ENCODE data around the gene PDGFA. TPM values are rescaled to one million over a fixed set of nuclear protein-coding genes. Genes with fewer than 3 reads are reported as not detected.
A peak's percentile ranks its signal among the peaks of the same experiment; 100 is the strongest.

Gene PDGFA
- total RNA-seq, 1 experiment from 2014 or later = 35.8 TPM

DNA sequence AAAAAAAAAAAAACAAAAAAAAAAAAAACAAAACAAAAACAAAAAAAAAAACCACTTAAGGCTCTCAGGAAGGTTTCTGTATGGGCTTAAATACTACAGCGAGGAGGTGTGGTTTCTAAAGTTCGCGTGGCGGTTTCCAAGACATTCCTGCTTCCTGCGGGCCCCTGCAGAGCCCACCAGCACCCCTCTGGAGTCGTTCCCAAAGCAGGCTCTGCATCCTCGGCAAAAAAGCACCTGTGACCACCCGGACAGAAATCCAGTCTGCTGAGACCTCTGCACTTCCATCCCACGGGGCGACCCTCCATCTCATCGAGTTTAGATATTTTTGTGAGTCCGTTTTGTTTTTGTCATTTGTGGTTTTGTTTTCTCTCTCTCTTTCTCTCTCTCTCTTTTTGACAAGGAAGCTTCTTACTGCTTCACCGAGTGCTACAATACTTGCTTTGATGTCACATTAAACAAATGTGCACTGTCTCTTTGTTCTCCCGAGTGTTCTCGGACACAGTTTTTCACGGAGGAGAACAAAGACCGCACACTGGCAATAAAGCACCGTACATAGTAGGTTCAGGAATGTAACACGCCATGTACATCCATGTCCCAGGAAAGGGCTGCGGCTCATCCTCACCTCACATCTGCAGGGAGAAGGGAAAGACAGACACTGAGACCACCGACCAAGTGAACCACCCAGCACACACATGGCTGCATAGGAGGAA is 21.5 kb downstream of the PDGFA start:
- no peak overlapping the region for H3K18ac ChIP-seq (ENCODE audit: insufficient read length, low read depth, low read length)
- no peak overlapping the region for H3K4me3 Mint-ChIP-seq
- H4K5ac ChIP-seq (ENCODE audit: insufficient read length, low read depth, low read length) = no peak overlapping the region
- no peak overlapping the region for H2BK5ac ChIP-seq (ENCODE audit: insufficient read length, low read length)
- no peak overlapping the region for H2BK12ac ChIP-seq (ENCODE audit: insufficient read length, low read depth, low read length)
- no peak overlapping the region for H3K4ac ChIP-seq (ENCODE audit: low read depth, low read length)
- no peaks in the 10 kb centered on the region for H3K4me1 ChIP-seq (ENCODE audit: insufficient read depth, low read length)
- no peak overlapping the region for H2BK20ac ChIP-seq (ENCODE audit: low read depth, low read length, poor library complexity, severe bottlenecking)
- H3K36me3 Mint-ChIP-seq (ENCODE audit: insufficient read depth in 1 of 3, low read depth in 3 of 3) = peaks cover 40 to 51% (median 41%) of the 10 kb centered on the region in 3 experiments
- H3K9me3 Mint-ChIP-seq = peaks cover 0 to 4% of the 10 kb centered on the region in 2 experiments; a peak in 3 of 5 replicates
- H4K91ac ChIP-seq (ENCODE audit: insufficient read length, low read depth, low read length) = no peak overlapping the region
- H2BK15ac ChIP-seq (ENCODE audit: low read depth, low read length) = no peak overlapping the region
- no CpG with 5 or more reads among the region's 21 CpGs for WGBS (ENCODE audit: extremely low coverage, insufficient read length, low lambda C conversion rate)
- no peaks in the 10 kb centered on the region for H3K27me3 ChIP-seq (ENCODE audit: insufficient read depth, low read length)
- H3K56ac ChIP-seq (ENCODE audit: insufficient read length, low read depth, low read length) = no peak overlapping the region
- H3K4me2 ChIP-seq (ENCODE audit: insufficient read depth, insufficient read length, low read length) = no peak overlapping the region
- no peak overlapping the region for H3K14ac ChIP-seq (ENCODE audit: insufficient read depth, low read length)
- H3K23ac ChIP-seq (ENCODE audit: insufficient read length, low read depth, low read length) = no peak overlapping the region
- no peak overlapping the region for H3K9ac ChIP-seq (ENCODE audit: extremely low read depth, insufficient read length, low read length)
- no peaks in the 10 kb centered on the region for H3K79me1 ChIP-seq (ENCODE audit: insufficient read depth, low read depth, low read length, poor library complexity, severe bottlenecking)
- H3K4me1 Mint-ChIP-seq = peaks cover 3 to 13% of the 10 kb centered on the region in 2 experiments; a peak in 3 of 4 replicates
- H3K9me3 ChIP-seq (ENCODE audit: control insufficient read depth, low read depth, low read length) = no peaks in the 10 kb centered on the region
- H3K23me2 ChIP-seq (ENCODE audit: insufficient read length, low read depth, low read length, poor library complexity, severe bottlenecking) = no peaks in the 10 kb centered on the region
- no peak overlapping the region for H2AK5ac ChIP-seq (ENCODE audit: insufficient read length, low read length)
- H3K27ac Mint-ChIP-seq = peak overlapping the region in 1 of 3 experiments; percentile 26; a peak in 1 of 7 replicates
- H4K8ac ChIP-seq (replicated peaks; ENCODE audit: insufficient read length, low read depth, low read length) = no peak overlapping the region
- DNase-seq = no peak
- H2AFZ ChIP-seq (ENCODE audit: low read length) = no peak overlapping the region
- H3K27ac ChIP-seq (ENCODE audit: insufficient read length, low read depth, low read length) = no peak overlapping the region
- H3T11ph ChIP-seq (ENCODE audit: low read length) = no peak overlapping the region
- H4K20me1 ChIP-seq (ENCODE audit: control insufficient read depth, insufficient read depth, insufficient read length) = no peaks in the 10 kb centered on the region
- H3K27me3 Mint-ChIP-seq (ENCODE audit: low read depth) = no peaks in the 10 kb centered on the region
- no peak overlapping the region for H2BK120ac ChIP-seq (ENCODE audit: low read depth, low read length, poor library complexity, severe bottlenecking)
- TF ChIP-seq CTCF (conservative IDR thresholded peaks at IDR 0.05) = no peak
- H3K79me2 ChIP-seq (ENCODE audit: insufficient read depth, low read length) = no peaks in the 10 kb centered on the region

Measured in H9 (cell line).